Karpas-422 (cell line): ENCODE measurements around the gene MAB21L3. TPM values are rescaled to one million over a fixed set of nuclear protein-coding genes. Genes with fewer than 3 reads are reported as not detected.
"Not testable (repeated sequence)": the region's sequence is repeated elsewhere in the genome, so short reads cannot be mapped to it uniquely, and the experiment has no call there.

Experiments
- DNase-seq: peaks from one replicate; pipeline ENCODE4 v3.0.0-alpha.2; 2015
- H2AFZ ChIP-seq: fragments of 200-600 bp; sonication (generic); 2 replicates; pipeline ENCODE4 v1.6.1; 2014; ENCODE audit warnings: antibody characterized with exemption, low read length, mixed read lengths
- H3K27ac ChIP-seq: fragments of 200-600 bp; sonication (generic); 2 replicates; pipeline ENCODE4 v1.5.1; 2014; ENCODE audit warnings: mild to moderate bottlenecking, low read length, moderate library complexity
- H3K27me3 ChIP-seq: fragments of 200-600 bp; sonication (generic); 2 replicates; pipeline ENCODE4 v1.6.1; 2014; ENCODE audit warnings: low read length, mixed read lengths
- H3K36me3 ChIP-seq: fragments of 200-600 bp; sonication (generic); 2 replicates; pipeline ENCODE4 v1.6.1; 2014; ENCODE audit warnings: low read length, mixed read lengths; ENCODE audit not compliant: insufficient read depth
- H3K4me1 ChIP-seq: fragments of 200-600 bp; sonication (generic); 2 replicates; pipeline ENCODE4 v1.6.1; 2014; ENCODE audit warnings: mild to moderate bottlenecking, low read length, mixed read lengths
- H3K4me2 ChIP-seq: fragments of 200-600 bp; sonication (generic); 2 replicates; pipeline ENCODE4 v1.6.1; 2014; ENCODE audit warnings: low read length, low read depth, mild to moderate bottlenecking; ENCODE audit not compliant: poor library complexity, severe bottlenecking
- H3K4me3 ChIP-seq: fragments of 200-600 bp; sonication (generic); 2 replicates; pipeline ENCODE4 v1.5.1; 2014; ENCODE audit warnings: mild to moderate bottlenecking, antibody characterized with exemption, low read length, mixed read lengths
- H3K79me2 ChIP-seq: fragments of 200-600 bp; sonication (generic); 2 replicates; pipeline ENCODE4 v1.6.1; 2014; ENCODE audit warnings: mild to moderate bottlenecking, low read length, mixed read lengths
- H3K9ac ChIP-seq: fragments of 200-600 bp; sonication (generic); 2 replicates; pipeline ENCODE4 v1.6.0; 2014; ENCODE audit warnings: low read length
- H3K9me2 ChIP-seq: fragments of 200-600 bp; sonication (generic), shearing (Covaris generic); replicated peaks from 2 replicates; pipeline ENCODE4 v1.6.0; 2014; ENCODE audit warnings: mild to moderate bottlenecking, low read length, moderate library complexity; ENCODE audit not compliant: insufficient read depth
- H3K9me3 ChIP-seq: fragments of 300-700, 200-600 bp; sonication (generic); 2 replicates; pipeline ENCODE4 v1.6.1; 2014; ENCODE audit warnings: low read length, mixed read lengths
- H4K20me1 ChIP-seq: fragments of 200-600 bp; sonication (generic); 2 replicates; pipeline ENCODE4 v1.6.1; 2014; ENCODE audit warnings: mild to moderate bottlenecking, antibody characterized with exemption, low read length, low read depth; ENCODE audit not compliant: insufficient read depth
- total RNA-seq: library from RNA; depleted of rRNA; stranded (reverse); fragments of >200 nt; shearing (Covaris generic); gene quantifications from 2 replicates; pipeline ENCODE4 v1.2.3, GENCODE V29; 2014; ENCODE audit warnings: low replicate concordance

MAB21L3 gene
- total RNA-seq, 1 experiment from 2014 or later, result not detected

- H3K27ac ChIP-seq, result no peak overlapping the region
- no peaks in the 10 kb centered on the region for H3K36me3 ChIP-seq
- H3K4me2 ChIP-seq, result peak overlapping the region; percentile 9
- H3K79me2 ChIP-seq, result no peaks in the 10 kb centered on the region
- peak; percentile 70 for DNase-seq
- peaks cover 10% of the 10 kb centered on the region for H3K4me1 ChIP-seq
- no peak overlapping the region for H3K9ac ChIP-seq
- no peaks in the 10 kb centered on the region for H3K9me2 ChIP-seq
- H3K9me3 ChIP-seq, result no peaks in the 10 kb centered on the region
- H2AFZ ChIP-seq, result peak overlapping the region; percentile 63; the same call in 1 of the 2 replicates
- H3K27me3 ChIP-seq, result no peaks in the 10 kb centered on the region
- H3K4me3 ChIP-seq, result no peak overlapping the region
- no peaks in the 10 kb centered on the region for H4K20me1 ChIP-seq
Observed at GRCh38 chr1:116133696-116134475, 22.7 kb downstream of the MAB21L3 start.

GRCh38 chr1:116134476-116134773 is 23.2 kb downstream of the MAB21L3 start:
- Histone ChIP-seq H2AFZ (peak overlapping the region; percentile 63; the same call in 1 of the 2 replicates), H3K9me2 (no peaks in the 10 kb centered on the region)
- DNase-seq, result no peak

GRCh38 chr1:116138277-116138792 is 27.1 kb downstream of the MAB21L3 start:
- Histone ChIP-seq H3K9me2 (no peaks in the 10 kb centered on the region), H3K36me3 (no peaks in the 10 kb centered on the region), H3K4me2 (peak overlapping the region; percentile 64), H3K27me3 (no peaks in the 10 kb centered on the region), H3K4me3 (0 out of 2 replicates have a peak overlapping the region, but pooled peaks have one; percentile 26), H3K4me1 (peaks cover 26% of the 10 kb centered on the region), H3K9ac (no peak overlapping the region), H2AFZ (peak overlapping the region; percentile 53; the same call in 1 of the 2 replicates), H3K79me2 (no peaks in the 10 kb centered on the region), H4K20me1 (no peaks in the 10 kb centered on the region), H3K27ac (no peak overlapping the region), H3K9me3 (peaks cover 5% of the 10 kb centered on the region; the same call in 1 of the 2 replicates)
- no peak for DNase-seq

More at GRCh38 chr1:116134476-116134773, 23.2 kb downstream of the MAB21L3 start:
- H3K27ac ChIP-seq, result no peak overlapping the region
- no peak overlapping the region for H3K9ac ChIP-seq
- H3K4me3 ChIP-seq, result no peak overlapping the region
- no peaks in the 10 kb centered on the region for H4K20me1 ChIP-seq
- H3K4me2 ChIP-seq, result peak overlapping the region; percentile 9
- no peaks in the 10 kb centered on the region for H3K27me3 ChIP-seq
- H3K79me2 ChIP-seq, result no peaks in the 10 kb centered on the region
- no peaks in the 10 kb centered on the region for H3K36me3 ChIP-seq
- no peaks in the 10 kb centered on the region for H3K9me3 ChIP-seq
- peaks cover 15% of the 10 kb centered on the region for H3K4me1 ChIP-seq

GRCh38 chr1:116139592-116140134 is 28.5 kb downstream of the MAB21L3 start:
- no peaks in the 10 kb centered on the region for H3K36me3 ChIP-seq
- peak overlapping the region; percentile 45; the same call in 1 of the 2 replicates for H2AFZ ChIP-seq
- DNase-seq, result no peak
- 0 out of 2 replicates have a peak overlapping the region, but pooled peaks have one; percentile 3 for H3K27ac ChIP-seq
- H3K9me3 ChIP-seq, result peaks cover 14% of the 10 kb centered on the region
- peak overlapping the region; percentile 64 for H3K4me2 ChIP-seq
- H3K79me2 ChIP-seq, result no peaks in the 10 kb centered on the region
- no peaks in the 10 kb centered on the region for H4K20me1 ChIP-seq
- H3K4me1 ChIP-seq, result peaks cover 20% of the 10 kb centered on the region
- H3K27me3 ChIP-seq, result no peaks in the 10 kb centered on the region
- H3K9me2 ChIP-seq, result no peaks in the 10 kb centered on the region
- no peak overlapping the region for H3K4me3 ChIP-seq
- H3K9ac ChIP-seq, result no peak overlapping the region

- Histone ChIP-seq H3K9me2 (no peaks in the 10 kb centered on the region), H2AFZ (no peak overlapping the region), H3K36me3 (no peaks in the 10 kb centered on the region), H3K79me2 (no peaks in the 10 kb centered on the region), H3K4me1 (peaks cover 15% of the 10 kb centered on the region), H3K9ac (no peak overlapping the region), H4K20me1 (no peaks in the 10 kb centered on the region), H3K27ac (no peak overlapping the region), H3K4me3 (no peak overlapping the region), H3K9me3 (peaks cover 20% of the 10 kb centered on the region), H3K4me2 (no peak overlapping the region), H3K27me3 (no peaks in the 10 kb centered on the region)
- no peak for DNase-seq
Observed at GRCh38 chr1:116144151-116144550, 33.0 kb downstream of the MAB21L3 start.

- not testable (repeated sequence) for H3K4me2 ChIP-seq, H3K27me3 ChIP-seq, H3K4me3 ChIP-seq, DNase-seq, H3K9me2 ChIP-seq, H2AFZ ChIP-seq, H3K27ac ChIP-seq, H3K36me3 ChIP-seq, H3K79me2 ChIP-seq, H4K20me1 ChIP-seq, H3K4me1 ChIP-seq, H3K9ac ChIP-seq
- peaks cover 20% of the 10 kb centered on the region for H3K9me3 ChIP-seq
Observed at GRCh38 chr1:116146447-116147113, 35.4 kb downstream of the MAB21L3 start.

- DNase-seq, result no peak
- H3K9me2 ChIP-seq, result no peaks in the 10 kb centered on the region
- H3K4me2 ChIP-seq, result no peak overlapping the region
- H2AFZ ChIP-seq, result no peak overlapping the region
- no peaks in the 10 kb centered on the region for H3K36me3 ChIP-seq
- H3K27me3 ChIP-seq, result no peaks in the 10 kb centered on the region
- H3K79me2 ChIP-seq, result no peaks in the 10 kb centered on the region
- no peak overlapping the region for H3K27ac ChIP-seq
- H3K4me1 ChIP-seq, result peaks cover 13% of the 10 kb centered on the region
- H3K9ac ChIP-seq, result no peak overlapping the region
- H4K20me1 ChIP-seq, result no peaks in the 10 kb centered on the region
- H3K9me3 ChIP-seq, result peaks cover 20% of the 10 kb centered on the region
- H3K4me3 ChIP-seq, result no peak overlapping the region
Observed at GRCh38 chr1:116147114-116147510, 35.9 kb downstream of the MAB21L3 start.

- H2AFZ ChIP-seq, result no peak overlapping the region
- H3K4me3 ChIP-seq, result no peak overlapping the region
- no peaks in the 10 kb centered on the region for H3K36me3 ChIP-seq
- H3K9me2 ChIP-seq, result no peaks in the 10 kb centered on the region
- peaks cover 19% of the 10 kb centered on the region for H3K9me3 ChIP-seq
- H3K4me2 ChIP-seq, result no peak overlapping the region
- no peak overlapping the region for H3K9ac ChIP-seq
- no peak overlapping the region for H3K27ac ChIP-seq
- H3K79me2 ChIP-seq, result no peaks in the 10 kb centered on the region
- H3K27me3 ChIP-seq, result no peaks in the 10 kb centered on the region
- no peaks in the 10 kb centered on the region for H4K20me1 ChIP-seq
- no peak for DNase-seq
- H3K4me1 ChIP-seq, result peaks cover 19% of the 10 kb centered on the region
Observed at GRCh38 chr1:116147972-116148371, 36.8 kb downstream of the MAB21L3 start.
